ENCODE results near the gene NIPBL.

NIPBL gene

GRCh38 chr5:36938129-36938528, 61.6 kb downstream of the NIPBL start:
- DNase-seq (ENCODE audit: low read depth): no peak
- TF ChIP-seq CTCF (IDR thresholded peaks at IDR 0.05; ENCODE audit: low read length, missing control alignments): no peak
- H3K4me3 ChIP-seq (replicated peaks; ENCODE audit: low read depth, low read length): no peak overlapping the region

GRCh38 chr5:36939969-36940858, 63.6 kb downstream of the NIPBL start:
- H3K4me3 ChIP-seq (replicated peaks; ENCODE audit: low read depth, low read length): no peak overlapping the region
- TF ChIP-seq CTCF (IDR thresholded peaks at IDR 0.05; ENCODE audit: low read length, missing control alignments): no peak
- peak; percentile 30 for DNase-seq (ENCODE audit: low read depth)

DNA sequence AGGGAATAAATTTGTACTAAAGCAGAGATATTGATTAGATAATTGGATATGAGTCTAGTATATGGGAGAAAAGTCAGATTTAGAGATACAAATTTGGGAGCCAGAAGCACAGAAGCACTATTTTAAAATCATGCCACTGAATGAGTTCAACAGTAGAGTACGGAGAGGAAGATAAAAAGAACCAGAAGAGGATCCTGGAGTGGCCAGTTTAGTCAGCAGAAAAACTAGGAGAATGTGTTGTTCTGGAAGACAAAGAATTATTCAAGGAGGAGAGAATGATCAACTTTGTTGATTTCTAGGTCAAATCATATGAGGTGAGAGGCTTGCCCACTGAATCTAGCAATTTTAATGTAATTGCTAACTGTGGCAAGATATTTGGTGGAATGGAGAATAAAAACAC, 67.0 kb downstream of the NIPBL start:
- no peak overlapping the region for H3K4me3 ChIP-seq (replicated peaks; ENCODE audit: low read depth, low read length)
- no peak for TF ChIP-seq CTCF (IDR thresholded peaks at IDR 0.05; ENCODE audit: low read length, missing control alignments)

GRCh38 chr5:36944024-36944423, 67.5 kb downstream of the NIPBL start:
- no peak overlapping the region for H3K4me3 ChIP-seq (replicated peaks; ENCODE audit: low read depth, low read length)
- no peak for TF ChIP-seq CTCF (IDR thresholded peaks at IDR 0.05; ENCODE audit: low read length, missing control alignments)

More for the DNA sequence above, 67.0 kb downstream of the NIPBL start:
- no peak for DNase-seq (ENCODE audit: low read depth)

DNA sequence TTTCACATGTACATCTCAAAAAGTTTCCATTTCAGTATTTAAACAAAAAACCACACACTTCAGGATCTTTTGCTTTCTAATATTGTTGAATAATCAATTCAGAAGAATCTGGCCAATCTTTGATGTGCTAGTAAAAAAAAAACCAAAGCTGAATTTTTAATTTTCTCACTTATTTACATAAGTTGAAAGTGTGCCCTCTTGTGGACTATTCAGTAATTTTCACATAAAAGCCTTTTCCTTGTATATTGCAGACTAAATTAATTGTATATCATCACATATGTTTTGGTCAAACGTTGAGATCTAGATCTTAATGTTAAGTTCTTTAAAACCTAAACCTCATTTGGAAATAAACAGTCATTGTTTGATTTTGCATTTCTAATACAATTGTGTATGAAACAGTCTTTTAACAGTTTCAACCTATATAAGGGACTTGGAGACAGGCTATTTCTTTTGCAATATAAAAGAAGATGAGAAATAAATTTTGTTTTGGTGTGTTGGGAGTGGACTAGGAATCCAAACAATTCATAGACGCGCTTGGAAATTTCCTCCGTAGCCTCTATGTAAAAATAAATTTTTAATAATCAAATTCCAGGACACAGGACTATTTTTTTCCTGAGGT, 68.1 kb downstream of the NIPBL start:
- peak; percentile 84 for DNase-seq (ENCODE audit: low read depth)
- peak; percentile 49 for TF ChIP-seq CTCF (IDR thresholded peaks at IDR 0.05; ENCODE audit: low read length, missing control alignments)
- no peak overlapping the region for H3K4me3 ChIP-seq (replicated peaks; ENCODE audit: low read depth, low read length)

More at GRCh38 chr5:36944024-36944423, 67.5 kb downstream of the NIPBL start:
- DNase-seq (ENCODE audit: low read depth): no peak

- no peak for TF ChIP-seq CTCF (IDR thresholded peaks at IDR 0.05; ENCODE audit: low read length, missing control alignments)
- DNase-seq (ENCODE audit: low read depth): no peak
- H3K4me3 ChIP-seq (replicated peaks; ENCODE audit: low read depth, low read length): no peak overlapping the region
Observed at GRCh38 chr5:36945687-36946086, 69.1 kb downstream of the NIPBL start.

Data from fibroblast of pulmonary artery (primary cell).